GM18508 (cell line): ENCODE data around the gene PSMA7.
"Not testable (repeated sequence)": the region's sequence is repeated elsewhere in the genome, so short reads cannot be mapped to it uniquely, and the experiment has no call there.

ENCODE experiments used
- ATAC-seq: cut with Tn5 transposase; IDR thresholded peaks from one replicate; pipeline ENCODE4 v1.9.1; 2021; ENCODE audit warnings: moderate number of reproducible peaks; ENCODE audit not compliant: insufficient read depth, unreplicated experiment

Gene PSMA7

DNA sequence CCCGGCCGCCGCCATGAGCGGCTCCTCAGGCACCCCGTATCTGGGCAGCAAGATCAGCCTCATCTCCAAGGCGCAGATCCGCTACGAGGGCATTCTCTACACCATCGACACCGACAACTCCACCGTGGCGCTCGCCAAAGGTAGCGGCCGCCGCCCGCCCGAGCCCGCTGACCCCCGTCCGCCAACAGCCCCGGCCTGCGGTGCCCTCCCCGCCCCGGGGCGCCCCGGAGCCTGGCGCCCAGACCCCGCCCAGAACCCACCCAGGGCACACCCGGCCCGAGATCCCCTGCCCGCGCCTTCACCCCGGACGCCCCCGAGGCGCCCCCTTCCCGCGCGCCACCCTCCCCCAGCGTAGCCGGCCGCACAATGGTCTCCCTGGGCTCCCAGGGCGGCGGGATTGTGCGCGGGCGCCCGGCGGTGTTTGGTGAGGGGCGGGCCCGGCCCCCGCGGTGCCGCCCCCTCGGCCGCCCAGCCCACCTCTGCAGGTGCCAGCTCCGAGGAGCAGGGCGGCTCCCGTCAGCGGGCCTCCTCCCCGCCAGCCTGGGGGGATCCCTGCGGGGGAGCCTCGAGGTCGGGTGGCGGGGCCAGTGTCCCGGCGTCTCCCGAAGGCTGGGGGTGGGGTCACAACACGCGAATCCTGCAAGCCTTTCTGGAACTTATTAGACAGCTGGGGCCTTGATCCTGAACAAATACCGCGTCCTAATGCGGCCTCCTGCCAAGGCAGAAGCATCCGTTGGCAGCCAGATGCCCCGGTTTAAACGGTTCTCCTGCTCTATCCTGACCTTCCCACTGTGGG, 20.3 kb downstream of the PSMA7 start:
- peak; percentile 10 for ATAC-seq

DNA sequence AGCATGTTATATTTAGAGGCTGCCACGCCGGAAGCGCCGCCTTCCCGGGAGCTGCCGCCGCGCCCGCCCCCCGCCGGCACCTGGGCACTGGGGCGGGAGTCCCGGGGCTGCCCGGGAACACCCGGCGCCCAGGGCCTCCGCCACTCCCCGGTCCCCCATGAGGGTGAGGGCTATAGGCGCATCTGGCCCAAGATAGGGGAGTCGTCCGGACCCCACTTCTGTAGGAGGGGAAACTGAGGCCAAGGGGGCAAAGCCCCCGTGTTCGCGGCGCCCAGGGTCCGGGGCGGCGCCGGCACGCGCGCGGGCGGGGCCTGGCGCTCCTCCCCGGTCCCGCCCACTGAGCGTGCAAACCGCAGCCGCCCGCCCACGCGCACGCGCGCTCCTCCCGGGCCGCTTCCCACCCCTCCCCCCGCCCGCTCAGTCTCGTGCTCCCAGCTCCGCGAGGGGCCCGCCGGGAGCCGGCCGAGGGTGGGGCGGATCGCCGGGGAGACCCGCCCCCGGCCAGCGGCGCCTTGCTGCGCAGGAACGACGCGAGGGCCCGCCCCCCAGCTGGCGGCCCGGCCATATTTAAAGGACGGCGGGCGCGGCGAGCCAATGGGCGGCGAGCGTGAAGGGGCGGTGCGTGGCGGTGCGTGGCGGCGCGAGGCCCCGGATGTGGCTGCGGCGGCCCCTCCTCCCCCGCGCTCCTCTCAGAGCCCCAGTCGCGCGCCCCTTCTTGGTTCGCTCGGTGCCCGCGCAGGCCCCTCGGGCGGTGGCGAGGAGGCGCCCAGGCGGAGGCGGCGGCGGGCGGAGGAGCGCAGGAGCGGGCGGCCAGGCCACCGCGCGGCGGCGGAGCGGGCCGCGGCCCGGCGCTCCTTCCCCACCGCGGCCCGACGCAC, 21.2 kb downstream of the PSMA7 start, which contains the start of gene LSM14B:
TSS of gene LSM14B (plus strand) at position 700 of the 878 bp plus-strand sequence. CDS start 192 bp downstream, outside the sequence.
- peak; percentile 38 for ATAC-seq

DNA sequence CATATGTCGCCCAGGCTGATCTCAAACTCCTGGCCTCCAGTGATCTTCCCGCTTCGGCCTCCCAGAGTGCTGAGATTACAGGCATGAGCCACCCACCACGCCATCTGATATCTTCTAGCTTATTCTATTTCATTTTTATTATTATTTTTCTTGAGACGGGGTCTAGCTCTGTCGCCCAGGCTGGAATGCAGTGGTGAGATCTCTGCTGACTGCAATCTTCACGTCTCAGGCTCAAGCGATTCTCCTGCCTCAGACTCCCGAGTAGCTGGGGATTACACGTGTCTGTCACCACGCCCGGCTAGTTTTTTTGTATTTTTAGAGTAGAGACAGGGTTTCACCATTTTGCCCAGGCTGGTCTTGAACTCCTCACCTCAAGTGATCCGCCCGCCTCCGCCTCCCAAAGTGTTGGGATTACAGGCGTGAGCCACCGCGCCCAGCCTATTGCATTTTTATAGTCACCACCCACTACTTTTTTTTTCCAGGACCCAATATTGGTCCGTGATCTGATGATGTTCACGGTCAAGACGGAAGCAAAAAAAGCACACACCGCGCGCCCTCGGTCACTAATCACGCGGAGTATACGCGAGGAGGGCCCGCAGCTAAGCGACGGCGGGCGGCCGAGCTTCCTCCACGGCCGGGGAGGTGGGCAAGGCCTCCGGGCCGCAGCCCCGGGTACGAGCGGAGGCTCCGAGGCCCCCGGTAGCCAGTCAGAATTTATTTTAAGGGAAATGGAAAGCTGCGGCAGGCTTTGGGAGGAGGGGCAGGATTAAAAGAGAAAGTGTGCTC, 22.0 kb downstream of the PSMA7 start:
- ATAC-seq: peak; percentile 28

GRCh38 chr20:62120365-62120762, 22.8 kb downstream of the PSMA7 start:
- ATAC-seq: no peak

- no peak for ATAC-seq
Observed at GRCh38 chr20:62119591-62120364, 23.4 kb downstream of the PSMA7 start.

- no peak for ATAC-seq
Observed at GRCh38 chr20:62119115-62119514, 24.1 kb downstream of the PSMA7 start.

- ATAC-seq: no peak
Observed at GRCh38 chr20:62118113-62119043, 24.8 kb downstream of the PSMA7 start.

DNA sequence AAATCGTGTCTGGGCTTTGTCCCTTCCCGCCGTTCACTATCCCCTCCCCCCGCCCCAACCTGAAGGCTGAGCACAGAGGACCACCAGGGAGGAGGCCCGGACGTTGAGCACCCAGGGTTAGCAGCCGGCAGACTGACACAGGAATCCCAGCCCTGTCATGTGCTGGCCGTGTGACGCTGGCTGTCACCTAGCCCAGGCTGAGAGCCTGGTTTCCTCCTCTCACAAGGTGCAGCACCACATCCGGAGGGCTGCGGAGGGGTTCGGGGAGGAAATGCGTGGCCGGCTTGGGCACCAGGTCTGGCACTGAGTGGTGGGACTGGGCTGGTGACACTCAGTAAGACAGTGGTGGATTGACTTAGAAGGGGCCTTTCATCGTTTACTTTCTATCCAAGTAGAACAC, 25.5 kb downstream of the PSMA7 start:
- ATAC-seq: no peak

GRCh38 chr20:62117362-62117646, 25.9 kb downstream of the PSMA7 start:
- ATAC-seq: no peak

- ATAC-seq: no peak
Observed at GRCh38 chr20:62116558-62117361, 26.4 kb downstream of the PSMA7 start.

- ATAC-seq: not testable (repeated sequence)
Observed at GRCh38 chr20:62115800-62116407, 27.3 kb downstream of the PSMA7 start.

DNA sequence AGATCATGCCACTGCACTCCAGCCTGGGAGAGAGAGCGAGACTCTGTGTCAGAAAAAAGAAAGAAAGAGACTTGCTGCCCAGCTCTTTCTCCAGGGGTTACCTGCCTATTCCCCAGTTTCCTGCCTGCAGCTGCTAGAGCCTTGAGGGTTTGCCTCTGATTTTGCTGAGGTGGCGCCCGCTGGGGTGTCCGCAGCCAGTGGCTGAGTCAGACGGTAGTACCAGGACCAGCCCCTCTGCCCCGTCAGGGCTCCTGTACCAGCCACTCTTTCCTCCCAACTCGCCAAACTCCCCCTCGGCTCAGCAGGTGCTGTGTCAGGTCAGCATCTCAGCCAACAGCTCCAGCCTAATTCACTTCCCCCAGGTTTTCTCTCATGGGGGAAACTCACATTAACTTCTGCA, 28.3 kb downstream of the PSMA7 start:
- ATAC-seq: no peak

DNA sequence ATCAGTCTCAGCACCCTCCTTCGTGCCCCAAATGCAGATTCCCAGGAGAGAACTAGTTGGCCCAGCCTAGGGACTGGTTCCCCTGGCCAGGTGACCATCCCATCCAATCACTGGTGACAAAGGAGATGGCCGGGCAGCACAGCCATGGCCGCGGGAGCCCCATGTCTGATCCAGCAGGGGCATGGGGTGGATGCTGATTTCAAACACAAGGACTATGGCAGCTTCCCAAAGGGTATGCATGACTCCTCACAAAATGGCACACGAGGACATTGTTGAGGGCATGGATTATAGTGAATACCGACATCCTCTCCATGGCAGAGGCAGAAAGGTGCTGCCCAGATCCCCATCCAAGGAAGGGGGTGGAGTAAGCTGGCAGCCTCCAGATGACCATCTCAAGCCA, 30.8 kb downstream of the PSMA7 start:
- ATAC-seq: no peak

DNA sequence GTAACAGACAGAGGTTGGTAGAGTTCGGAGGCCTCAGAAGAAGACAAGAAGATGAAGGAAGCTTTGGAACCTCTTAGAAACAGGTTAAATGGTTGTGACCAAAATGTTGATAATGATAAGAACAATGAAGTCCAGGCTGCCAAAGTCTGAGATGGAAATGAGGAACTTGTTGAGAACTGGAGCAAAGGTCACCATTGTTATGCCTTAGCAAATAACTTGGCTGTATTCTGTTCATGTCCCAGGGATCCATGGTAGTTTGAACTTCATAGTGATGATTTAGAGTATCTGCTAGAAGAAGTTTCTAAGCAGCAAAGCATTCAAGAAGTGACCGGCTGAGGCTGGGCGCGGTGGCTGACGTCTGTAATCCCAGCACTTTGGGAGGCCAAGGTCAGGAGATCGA, 32.0 kb downstream of the PSMA7 start:
- ATAC-seq: no peak

DNA sequence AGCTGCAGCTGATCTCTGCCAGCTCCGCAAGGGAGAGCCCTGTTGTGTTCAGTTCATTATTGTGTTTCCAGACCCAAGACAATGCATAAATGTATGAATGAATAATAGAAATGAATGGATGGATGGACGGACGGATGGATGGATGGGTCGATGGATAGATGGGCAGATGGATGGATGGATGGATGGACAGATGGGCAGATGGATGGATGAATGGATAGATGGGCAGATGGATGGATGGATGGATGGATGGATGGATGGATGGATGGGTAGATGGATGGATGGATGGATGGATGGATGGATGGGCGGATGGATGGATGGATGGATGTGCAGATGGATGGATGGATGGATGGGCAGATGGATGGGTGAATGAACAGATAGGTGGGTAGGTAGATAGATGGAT, 37.6 kb downstream of the PSMA7 start:
- no peak for ATAC-seq

- no peak for ATAC-seq
Observed at GRCh38 chr20:62104791-62105345, 38.3 kb downstream of the PSMA7 start.

DNA sequence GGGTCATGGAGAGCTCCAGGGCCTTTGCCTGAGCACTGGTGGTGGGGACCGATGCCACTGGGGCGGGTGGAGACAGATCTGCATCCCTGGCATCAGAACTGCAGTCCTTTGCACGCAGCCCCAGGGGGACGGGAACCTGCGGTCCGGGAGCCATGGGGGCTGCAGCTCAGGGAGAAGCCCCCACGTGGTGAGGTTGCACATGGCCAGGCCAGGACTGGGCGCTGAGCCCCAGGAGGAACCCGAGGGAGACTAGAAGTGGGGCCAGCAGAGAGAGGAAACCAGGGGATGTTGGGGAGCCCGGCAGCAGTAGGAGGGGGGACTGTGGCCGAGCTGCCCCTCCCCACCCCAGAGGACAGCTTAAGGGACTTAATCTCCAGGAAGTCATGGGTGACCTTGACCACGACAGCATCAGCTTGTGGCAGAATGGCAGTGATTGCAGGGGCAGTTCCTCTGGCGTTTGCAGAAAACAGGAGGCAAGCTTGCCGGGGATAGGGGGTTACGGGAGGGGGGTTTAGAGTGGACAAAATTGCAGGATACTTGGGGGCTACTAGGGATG, 38.9 kb downstream of the PSMA7 start:
- no peak for ATAC-seq
